Esophagus muscularis mucosa (tissue), 3 donors: ENCODE measurements around the gene ACOXL.

Experiments
- CTCF ChIP-seq, 3 experiments: fragments of 200-600 bp in 2 of 3; fragments of 450-650 bp in 1 of 3; sonication (generic) in 2 of 3; IDR thresholded peaks; one replicate each; pipeline ENCODE4 v1.5.1; 2017 to 2019; ENCODE audit warnings: antibody characterized with exemption in 3 of 3, mild to moderate bottlenecking in 2 of 3, moderate library complexity in 1 of 3
- POLR2AphosphoS5 ChIP-seq, 2 donors: sonication (generic); formaldehyde crosslinking; IDR thresholded peaks; one replicate each; pipeline ENCODE4 v1.6.1; 2017; ENCODE audit warnings: antibody characterized with exemption in 2 of 2

GRCh38 chr2:110861616-110862260, 129.4 kb downstream of the ACOXL start:
- TF ChIP-seq POLR2AphosphoS5 (IDR thresholded peaks at IDR 0.05) (no peak), CTCF (IDR thresholded peaks at IDR 0.05) (no peak)
